ENCODE data around the gene SCN5A.

SCN5A gene

DNA sequence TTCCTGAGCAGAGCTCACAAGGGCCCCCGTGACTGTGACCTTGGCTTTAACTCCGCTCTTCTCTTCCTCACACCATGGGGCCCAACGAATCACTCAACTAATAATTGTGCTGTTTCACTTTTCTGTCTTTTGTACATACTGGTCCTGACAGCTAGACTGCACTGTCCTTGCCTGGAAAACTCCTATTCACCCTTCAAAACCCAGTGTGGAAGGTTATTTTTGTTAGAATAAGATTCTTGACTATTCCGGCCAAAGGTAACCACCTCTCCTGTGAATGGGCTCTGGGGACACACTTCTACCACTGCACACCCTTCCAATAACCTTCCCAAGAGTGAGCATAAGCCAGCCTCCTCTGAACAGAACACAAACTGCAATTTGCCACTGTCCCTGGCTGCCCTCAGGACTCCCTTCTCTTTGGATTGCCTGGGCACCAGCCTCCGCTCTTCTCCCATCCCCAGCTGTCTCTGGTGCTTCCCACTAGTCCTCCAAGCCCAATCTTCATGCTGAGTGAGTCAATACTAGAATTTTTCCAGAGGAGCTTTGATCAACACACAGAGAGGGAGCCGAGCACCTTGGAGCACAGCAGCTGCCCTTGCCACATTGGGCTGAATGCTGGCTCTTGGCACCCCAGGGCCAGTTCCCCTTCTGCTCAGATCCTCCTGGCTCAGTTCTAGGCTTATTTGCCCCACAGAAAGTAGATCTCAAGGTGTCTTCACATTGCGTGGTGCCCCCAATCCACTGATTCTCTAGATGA is 2.1 kb downstream of the SCN5A start:
- DNase-seq (ENCODE audit: low spot score): no peak

DNA sequence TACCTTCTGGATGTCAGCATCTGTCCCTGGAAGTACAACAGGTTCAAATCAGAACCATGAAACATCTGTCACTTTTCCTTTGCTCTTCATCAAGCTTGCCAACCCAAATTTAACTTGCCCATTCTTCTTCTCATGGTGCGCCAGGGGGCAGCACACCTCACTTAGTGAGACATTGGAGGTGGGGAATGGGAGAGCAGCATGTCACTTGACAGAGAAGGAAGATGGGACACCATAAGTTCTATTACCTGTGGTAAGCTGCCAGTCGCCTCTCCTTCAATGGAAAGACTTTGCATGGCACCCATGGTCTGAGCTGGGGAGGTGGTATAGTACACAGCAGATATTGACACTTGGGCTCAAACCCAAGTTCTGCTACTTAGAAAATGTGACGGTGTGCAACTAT is 2.9 kb downstream of the SCN5A start:
- DNase-seq (ENCODE audit: low spot score): no peak

DNA sequence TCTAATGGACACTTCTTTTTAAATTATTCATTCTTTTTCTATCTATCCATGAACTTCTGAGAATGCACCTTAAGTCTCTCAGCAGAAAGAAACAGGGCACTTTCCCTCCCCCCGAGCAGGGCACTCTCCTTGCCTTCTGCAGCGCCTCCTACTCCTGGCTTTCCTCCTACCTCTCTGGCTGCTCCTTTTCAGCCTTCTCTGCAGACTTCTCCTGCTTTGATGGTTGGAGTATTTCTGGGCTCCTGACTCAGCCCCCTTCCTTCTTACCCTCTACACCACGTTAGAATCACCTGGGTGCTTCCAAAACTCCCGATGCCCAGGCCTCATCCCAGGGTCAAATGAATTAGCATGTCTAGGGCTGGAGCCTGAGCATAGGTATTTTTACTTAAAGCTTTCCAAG is 3.4 kb downstream of the SCN5A start:
- no peak for DNase-seq (ENCODE audit: low spot score)

DNA sequence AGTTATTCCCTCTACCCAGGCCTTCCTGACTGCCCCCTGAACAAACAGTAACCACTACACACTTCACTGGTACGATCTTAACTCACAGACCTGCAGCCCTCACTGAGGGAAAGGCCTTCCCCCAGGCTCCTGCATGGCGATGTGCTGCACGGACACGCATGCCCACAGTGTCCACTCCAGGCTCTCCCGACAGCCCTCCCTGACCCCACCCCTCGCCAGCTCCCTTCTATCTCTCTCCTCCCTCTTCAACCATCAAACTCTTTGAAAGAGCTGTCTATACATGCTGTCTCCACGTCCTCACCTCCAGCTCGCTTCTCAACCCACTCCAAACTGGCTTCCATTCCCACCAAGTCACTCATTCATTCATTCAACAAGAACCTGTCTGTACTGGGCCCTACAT is 3.9 kb downstream of the SCN5A start:
- DNase-seq (ENCODE audit: low spot score): no peak

DNA sequence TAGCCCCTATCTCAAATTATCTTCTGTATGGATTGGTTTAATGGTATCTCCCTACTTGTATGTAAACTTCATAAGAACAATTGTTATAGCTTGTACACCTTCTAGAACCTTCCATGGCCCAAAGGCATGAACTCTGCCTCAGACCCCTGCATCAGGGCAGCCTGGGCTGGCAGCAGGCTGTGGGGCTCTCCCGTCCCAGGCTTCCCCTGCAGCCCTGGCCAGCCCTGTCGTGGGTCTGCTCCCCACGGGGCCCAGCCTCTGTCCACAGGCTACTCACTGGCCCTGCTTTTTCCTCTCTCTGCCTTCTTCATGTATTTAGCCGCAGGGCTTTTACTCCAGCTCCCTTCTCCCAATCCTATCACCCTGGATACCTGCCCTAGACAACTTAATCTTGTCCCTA is 4.4 kb downstream of the SCN5A start:
- no peak for DNase-seq (ENCODE audit: low spot score)

DNA sequence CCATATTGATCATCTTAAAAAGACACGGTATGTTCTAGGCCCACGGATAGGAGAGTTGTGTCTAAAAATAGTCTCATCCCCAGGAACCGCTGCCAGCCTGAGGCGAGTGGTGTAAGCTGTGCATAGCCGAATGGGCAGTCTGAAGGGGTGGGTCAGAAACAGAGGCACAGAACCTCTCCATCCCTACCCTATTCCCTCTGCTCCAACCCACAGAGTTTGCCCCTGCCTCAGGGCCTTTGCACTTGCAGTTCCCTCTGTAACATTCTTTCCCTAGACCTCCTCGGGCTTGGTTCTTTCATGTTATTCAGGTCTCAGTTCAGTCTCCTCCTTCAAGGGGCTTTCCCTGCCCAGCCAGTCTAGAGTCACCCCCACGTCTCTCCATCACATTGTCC is 4.8 kb downstream of the SCN5A start:
- DNase-seq (ENCODE audit: low spot score): no peak

DNA sequence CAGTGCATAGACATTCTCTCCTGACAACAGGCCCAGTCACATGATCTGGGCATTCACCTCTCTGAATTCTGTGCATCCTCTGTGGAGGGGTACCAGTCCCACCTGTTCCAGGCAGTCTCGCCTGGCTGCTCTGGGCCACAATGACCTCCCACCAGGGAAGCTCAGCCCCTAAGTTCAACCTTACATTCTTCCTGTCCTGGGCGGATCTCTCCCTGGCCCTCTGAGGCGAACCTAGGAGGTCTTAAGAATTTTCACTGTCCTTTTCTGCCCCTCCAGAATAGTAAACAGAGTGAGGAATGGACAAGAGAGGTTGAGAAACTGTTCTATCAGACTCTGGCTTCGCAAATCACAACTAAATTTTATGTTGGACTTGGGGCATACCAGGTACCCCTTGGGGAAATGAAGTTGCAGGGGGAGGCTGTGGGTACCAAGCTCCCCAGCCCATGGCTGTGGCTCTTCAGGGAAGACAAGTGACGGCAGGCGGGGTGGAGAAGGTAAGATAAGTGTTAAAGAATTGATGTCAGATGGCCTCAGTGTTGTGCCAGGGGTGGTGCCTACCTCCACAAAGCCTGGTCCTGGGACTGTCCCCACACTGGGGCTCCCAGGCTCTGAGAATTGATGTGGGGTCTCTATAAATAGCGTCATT is 5.3 kb downstream of the SCN5A start:
- DNase-seq (ENCODE audit: low spot score): no peak

DNA sequence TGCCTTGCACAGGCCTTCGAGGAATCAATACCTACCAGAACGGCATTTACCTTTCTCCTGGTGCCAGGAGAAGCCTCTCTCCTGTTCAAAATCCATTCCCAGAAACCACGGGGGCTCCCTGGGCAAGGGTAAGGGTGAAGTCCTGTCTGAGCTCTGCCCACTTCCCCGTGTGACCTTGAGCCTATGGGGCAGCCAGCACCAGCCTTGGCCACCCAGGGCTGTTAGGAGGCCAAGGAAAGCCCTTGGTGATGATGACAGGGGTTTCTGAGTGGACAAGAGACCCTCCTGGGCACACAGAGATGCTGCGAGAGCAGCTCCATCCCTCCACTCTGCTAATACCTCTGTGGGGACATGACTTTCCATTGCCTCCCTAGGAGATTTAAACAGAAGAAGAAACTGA is 5.9 kb downstream of the SCN5A start:
- no peak for DNase-seq (ENCODE audit: low spot score)

DNA sequence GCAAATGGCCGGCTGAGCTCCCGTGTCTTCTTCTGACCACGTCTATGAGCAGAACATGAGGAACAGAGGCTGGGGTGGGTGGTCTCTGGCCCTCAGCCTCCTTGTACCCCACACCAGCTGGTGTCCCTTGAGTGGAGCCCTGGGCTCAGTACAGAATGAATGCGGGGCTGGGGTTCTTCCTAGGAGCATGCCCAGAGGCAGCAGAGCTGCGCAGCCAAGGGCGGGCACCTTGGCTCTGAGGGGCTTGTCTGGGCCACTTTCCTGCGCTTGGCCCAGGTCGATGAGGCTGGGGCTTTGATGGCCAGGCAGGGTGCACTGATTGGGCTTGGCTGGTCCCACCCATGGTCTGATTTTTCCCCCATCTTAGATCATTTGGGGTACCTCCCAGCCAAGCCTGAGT is 6.4 kb downstream of the SCN5A start:
- no peak for DNase-seq (ENCODE audit: low spot score)

DNA sequence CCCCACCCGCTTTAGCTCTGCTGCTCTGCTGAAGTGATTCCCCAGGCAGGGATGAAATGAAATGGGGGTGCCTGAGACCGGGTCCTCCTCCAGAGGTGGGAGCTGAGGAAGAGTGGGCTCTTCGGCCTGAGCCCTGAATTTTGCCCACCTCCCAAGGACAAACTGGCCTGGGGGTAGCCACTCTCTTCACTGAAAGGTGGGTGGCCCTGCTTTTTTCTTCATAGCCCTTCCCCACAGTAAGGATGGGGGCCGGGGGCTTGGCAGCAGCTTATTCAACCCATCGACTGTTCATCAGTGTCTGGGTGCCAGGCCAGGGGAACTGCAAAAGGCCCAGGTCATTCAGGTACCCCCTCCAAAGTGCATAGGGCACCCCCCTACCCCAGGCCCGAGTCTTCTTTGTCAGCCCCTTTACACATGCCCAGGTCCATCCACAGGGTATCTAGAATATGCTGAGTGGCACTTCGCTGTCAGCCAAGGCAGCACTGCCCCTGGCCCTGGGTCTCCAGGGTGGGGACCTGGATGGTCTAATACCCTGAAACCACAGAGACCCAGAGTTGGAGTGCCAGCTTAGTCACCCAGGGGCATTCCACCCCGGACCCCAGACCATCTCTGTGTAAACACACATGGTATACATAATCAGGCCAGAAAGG is 7.9 kb downstream of the SCN5A start:
- no peak for DNase-seq (ENCODE audit: low spot score)

DNA sequence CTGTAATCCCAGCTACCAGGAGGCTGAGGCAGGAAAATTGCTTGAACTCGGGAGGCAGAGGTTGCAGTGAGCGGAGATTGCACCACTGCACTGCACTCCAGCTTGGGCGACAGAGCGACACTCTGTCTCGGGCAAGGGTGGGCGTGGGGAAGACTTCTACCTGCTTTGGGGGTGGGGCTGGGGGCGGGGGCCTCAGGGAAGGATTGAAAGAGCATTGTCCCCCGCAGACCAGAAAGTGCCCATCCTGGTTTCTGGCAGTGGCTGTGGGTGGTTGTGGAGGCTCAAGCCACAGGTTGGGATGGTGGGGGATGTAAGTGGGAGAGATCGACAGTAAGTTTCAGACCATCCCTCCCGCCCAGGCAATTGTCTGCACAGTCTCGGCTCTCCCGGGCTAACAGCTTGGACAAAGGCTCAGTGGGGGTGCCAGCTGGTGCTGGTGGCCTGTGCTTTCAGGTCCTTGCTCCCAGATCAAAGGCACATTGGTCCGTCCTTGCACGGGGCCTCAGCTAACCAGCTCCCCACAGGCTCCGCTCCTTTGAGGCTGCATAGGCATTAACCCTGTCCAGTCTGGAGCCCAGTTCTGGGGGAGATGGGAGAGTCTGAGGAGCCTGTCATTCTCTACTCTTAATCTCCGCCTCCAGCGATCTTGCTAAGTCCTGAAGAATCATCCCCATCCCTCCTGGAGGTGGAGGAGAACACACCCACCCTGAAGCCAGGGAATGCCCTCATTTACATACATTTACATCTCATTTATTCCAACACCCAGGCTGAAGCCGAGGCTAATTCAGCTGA is 8.6 kb downstream of the SCN5A start:
- no peak for DNase-seq (ENCODE audit: low spot score)

DNA sequence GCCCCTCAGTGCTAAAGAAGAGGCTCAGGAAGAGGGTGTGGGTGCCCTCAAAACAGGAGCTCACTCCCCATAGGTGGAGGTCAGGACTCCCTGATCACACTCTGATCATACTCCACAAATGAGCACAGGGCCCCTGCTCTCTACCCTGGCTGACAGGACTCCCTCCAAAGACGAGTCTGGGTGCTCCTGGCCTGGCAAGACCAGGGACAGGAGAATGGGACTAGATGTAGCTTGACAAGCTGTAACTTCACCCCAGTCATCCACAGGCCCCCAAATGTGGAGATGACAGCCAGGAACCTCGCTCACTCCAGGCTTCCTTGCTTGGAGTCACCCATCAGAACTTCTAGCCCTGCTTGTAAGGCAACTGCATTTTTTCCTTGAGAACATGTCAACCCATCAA is 11.1 kb downstream of the SCN5A start:
- DNase-seq (ENCODE audit: low spot score): no peak

DNA sequence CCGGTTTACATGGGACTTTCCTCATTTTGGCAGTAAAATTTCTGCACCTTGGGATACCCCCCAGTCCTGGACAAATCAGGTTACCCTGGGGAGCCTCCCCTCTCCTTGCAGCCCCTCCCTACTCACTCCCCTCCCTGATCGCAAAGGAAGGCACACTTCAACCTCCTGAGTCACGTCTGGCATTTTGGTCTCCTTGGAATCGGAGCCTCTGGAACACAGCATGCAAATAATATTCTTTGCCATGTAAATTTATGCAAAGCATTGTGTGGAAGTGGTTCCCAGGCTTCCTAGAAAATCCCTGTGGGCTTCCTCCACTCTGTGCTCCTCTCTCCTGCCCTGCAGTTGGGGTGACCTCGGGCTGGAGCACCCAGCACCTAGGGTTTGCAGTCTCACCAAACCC is 11.6 kb downstream of the SCN5A start:
- DNase-seq (ENCODE audit: low spot score): no peak

DNA sequence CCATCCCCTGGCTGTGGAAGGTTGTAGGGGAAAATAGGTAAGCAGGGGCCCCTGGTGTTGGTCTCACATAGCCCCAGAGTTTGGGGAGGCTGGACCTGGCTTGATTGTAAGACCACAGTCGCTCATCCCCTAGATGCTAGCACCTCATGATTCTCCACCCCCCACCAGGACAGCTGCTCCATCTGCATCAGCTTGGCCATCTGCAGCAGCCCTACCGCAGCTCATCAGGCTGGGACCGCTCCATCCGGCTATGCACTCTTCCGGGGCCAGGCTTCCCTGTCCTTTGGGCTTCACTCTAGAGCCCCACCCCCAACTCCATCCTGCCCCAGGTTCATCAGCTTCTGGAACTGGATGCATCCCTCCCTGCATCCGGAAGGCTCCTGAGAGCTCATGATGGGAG is 12.6 kb downstream of the SCN5A start:
- DNase-seq (ENCODE audit: low spot score): no peak

DNA sequence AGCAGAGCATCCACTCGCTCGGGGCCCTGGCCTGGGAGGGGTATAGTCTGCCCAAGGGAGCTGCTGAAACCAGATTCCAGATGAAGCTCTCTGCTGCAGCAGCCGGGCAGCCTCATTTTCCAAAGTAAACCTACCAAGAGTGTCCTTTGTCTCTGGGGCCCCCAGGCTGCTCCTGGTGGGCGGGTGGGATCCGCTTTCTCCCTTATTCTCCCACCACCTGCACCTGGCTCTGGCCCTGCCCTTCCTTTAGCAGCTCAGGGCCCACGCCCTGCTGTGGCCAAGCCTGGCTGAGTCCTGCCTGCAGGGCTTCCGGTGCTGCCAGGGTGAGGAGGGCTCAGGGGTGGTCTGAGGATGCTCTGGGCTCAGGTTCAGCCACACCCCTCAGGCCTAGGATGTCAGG is 13.0 kb downstream of the SCN5A start:
- no peak for DNase-seq (ENCODE audit: low spot score)

DNA sequence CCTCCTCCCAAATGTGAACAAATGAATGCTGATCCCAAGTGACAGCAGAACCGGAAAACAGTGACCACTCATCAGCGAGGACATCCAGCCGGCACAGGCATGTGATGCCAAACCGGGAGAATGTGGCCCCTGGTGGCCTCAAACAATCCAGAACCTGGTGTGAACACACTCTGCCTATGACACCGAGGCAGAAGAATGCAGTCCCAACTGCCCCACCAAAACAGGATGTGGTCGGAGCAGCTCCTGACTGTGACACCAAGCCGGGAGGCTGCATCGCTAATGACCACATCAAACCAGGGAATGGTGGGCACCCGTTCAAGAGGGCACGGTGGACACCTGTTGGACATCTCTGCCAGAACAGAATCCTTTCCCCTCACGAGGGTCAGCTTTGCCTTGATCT is 15.4 kb downstream of the SCN5A start:
- DNase-seq (ENCODE audit: low spot score): no peak

DNA sequence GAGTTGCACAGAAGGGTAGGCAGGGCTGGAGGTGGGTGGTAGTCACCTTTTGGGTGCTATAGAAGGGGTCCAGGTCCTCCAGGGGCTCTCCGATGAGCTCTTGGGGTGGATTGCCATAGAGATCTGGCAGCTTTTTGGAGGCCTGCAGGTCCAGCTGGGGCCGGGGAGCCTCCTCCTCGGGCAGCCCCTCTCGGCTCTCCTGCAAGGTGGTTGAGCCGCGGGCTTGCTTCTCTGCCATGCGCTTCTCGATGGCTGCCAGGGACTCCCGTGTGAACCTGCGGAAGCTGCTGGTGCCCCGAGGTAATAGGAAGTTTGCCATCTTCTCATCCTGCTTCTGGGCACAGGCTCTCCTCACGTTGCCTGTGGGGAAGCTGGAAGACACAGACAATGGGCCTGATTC is 16.5 kb downstream of the SCN5A start:
- no peak for DNase-seq (ENCODE audit: low spot score)

DNA sequence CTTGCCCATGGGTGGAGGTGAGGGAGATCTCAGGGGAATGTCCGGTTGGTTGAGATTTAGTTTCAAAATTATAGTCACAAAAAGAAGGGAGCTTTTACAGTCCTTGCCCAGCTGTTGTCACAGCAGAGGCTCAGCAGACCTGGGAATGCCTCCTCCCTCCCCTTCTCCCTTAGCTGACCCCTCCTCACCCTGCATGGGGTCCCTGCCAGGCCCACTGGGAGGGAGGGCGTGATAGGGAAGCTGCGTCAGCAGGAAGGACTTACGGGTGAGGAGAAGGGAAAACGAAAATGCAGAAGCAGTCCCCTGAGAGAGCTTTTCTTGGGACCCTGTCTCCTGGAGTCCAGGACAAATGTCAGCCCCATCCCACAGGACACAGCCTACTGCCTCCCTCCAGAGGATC is 18.9 kb downstream of the SCN5A start:
- DNase-seq (ENCODE audit: low spot score): no peak

DNA sequence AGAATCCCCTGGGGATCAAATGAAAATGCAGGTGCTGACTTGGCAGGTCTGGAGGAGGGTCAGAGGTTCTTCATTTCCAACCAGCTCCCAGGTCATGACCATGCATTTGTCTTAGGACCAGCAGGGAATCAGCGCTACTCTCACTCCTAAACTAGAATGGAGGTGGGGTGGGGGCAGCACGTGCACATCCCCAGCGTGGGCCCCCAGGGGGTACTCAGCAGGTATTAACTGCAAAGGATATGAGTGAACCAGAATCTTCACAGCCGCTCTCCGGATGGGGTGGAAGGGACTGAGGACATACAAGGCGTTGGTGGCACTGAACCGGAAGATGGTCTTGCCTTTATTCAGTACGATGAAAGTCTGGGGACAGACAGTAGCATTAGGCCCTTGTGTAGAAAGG is 19.4 kb downstream of the SCN5A start:
- DNase-seq (ENCODE audit: low spot score): no peak

DNA sequence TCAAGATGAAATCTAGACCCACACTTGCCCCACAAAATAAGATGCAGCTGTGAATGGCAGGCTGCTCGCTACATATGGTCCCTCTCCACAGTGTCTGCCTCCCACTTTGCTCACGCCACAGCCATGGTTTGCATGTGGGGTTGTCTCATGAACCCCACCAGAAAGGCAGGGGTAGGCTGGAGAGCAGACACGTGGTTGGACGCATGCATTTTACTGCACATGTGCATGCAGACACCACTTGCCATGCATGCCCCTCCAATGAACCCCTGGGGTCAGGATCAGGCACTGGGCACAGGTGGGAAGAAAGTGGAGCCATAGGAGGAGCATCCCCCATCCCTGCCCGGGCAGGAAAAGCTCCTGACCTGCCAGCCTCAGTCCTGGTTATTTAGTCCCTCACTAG is 20.7 kb downstream of the SCN5A start:
- DNase-seq (ENCODE audit: low spot score): no peak

DNA sequence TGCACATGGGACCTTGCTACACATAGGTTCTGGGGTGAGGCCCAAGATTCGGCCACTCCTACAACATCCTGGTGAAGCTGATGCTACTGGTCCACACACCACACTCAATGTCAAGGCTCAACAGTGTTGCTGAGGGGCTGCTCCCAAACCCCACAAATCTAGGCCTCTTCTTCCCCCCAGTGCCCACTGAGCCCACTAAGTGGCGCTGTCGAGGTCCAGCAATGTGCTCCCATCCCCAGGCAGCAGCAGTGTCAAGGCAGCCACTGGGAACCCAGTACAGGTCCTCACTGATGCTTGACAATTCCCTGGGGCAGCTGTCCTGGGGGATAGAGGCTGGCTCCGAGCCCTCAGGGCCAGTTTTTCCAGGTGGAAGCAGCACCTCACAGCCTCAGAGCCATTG is 21.5 kb downstream of the SCN5A start:
- no peak for DNase-seq (ENCODE audit: low spot score)

DNA sequence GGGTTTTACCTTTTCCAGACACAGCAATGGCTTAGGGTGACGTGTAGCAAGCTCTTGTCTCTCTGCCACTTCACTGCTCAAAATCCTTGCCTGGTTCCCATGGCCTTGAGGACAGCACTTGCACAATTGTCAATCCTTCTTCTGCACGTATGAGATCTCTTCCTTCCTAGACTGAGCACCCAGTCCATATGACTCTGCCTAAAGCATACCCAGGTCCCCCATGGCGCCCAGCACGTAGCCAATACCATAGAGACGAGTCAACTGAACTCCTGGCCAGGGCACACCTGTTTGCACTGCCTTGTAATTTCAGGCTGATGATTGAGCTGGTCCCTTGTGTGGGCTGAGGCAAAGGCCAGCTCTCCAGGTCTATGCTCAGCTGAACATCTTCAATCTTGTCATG is 23.3 kb downstream of the SCN5A start:
- no peak for DNase-seq (ENCODE audit: low spot score)

DNA sequence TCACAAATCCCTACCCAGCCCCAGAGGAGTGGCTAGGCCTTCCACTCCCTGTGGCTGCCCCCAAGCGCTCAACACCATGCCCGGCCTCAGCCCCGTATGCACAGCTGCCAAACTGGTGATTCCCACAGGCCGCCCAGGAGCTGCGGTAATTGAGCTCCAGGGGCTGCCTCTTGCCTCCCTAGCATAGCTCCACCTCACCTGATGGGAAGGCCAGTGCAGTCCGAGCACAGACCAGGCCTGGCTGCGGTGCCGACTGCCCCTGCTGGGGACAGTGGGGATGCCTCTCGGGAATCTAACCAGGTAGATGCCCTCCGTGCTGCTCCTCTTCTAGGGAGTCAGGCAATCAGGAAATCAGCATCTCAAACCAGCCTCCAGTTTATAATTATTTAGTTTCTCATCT is 25.9 kb downstream of the SCN5A start:
- no peak for DNase-seq (ENCODE audit: low spot score)
